AG08395 (cell line): ENCODE measurements around the gene GLYATL1B.
"Not testable (repeated sequence)": the region's sequence is repeated elsewhere in the genome, so short reads cannot be mapped to it uniquely, and the experiment has no call there.

Experiments
- DNase-seq: peaks from one replicate; pipeline ENCODE4 v3.0.0; 2012; ENCODE audit warnings: mixed read lengths, low spot score

Gene GLYATL1B

GRCh38 chr11:59095972-59096575 is 10.0 kb downstream of the GLYATL1B start:
- not testable (repeated sequence) for DNase-seq

- DNase-seq, result peak; percentile 39
Observed at GRCh38 chr11:59097113-59097708, 11.1 kb downstream of the GLYATL1B start.

- not testable (repeated sequence) for DNase-seq
Observed at GRCh38 chr11:59097938-59098337, 11.8 kb downstream of the GLYATL1B start.

- peak; percentile 46 for DNase-seq
Observed at GRCh38 chr11:59102259-59102765, 16.2 kb downstream of the GLYATL1B start.

- peak; percentile 90 for DNase-seq
Observed at GRCh38 chr11:59106363-59107336, 20.5 kb downstream of the GLYATL1B start, which contains the start of gene FAM111B. TSS of gene FAM111B (plus strand) at chr11:59107237. CDS start at chr11:59109626, 2,389 bp downstream.

GRCh38 chr11:59107721-59108120 is 21.6 kb downstream of the GLYATL1B start:
- not testable (repeated sequence) for DNase-seq

- no peak for DNase-seq
Observed at GRCh38 chr11:59112494-59112893, 26.4 kb downstream of the GLYATL1B start.

GRCh38 chr11:59114344-59114743 is 28.2 kb downstream of the GLYATL1B start:
- no peak for DNase-seq

- no peak for DNase-seq
Observed at GRCh38 chr11:59115553-59115952, 29.4 kb downstream of the GLYATL1B start.

- DNase-seq, result no peak
Observed at GRCh38 chr11:59117774-59118173, 31.7 kb downstream of the GLYATL1B start.

- DNase-seq, result no peak
Observed at GRCh38 chr11:59119826-59120225, 33.7 kb downstream of the GLYATL1B start.

- DNase-seq, result peak; percentile 90
Observed at GRCh38 chr11:59135648-59136461, 49.7 kb downstream of the GLYATL1B start.

- DNase-seq, result not testable (repeated sequence)
Observed at GRCh38 chr11:59136551-59136950, 50.4 kb downstream of the GLYATL1B start.

- no peak for DNase-seq
Observed at GRCh38 chr11:59137190-59137589, 51.1 kb downstream of the GLYATL1B start.

- no peak for DNase-seq
Observed at GRCh38 chr11:59138643-59139042, 52.5 kb downstream of the GLYATL1B start.

- DNase-seq, result no peak
Observed at GRCh38 chr11:59141191-59141590, 55.1 kb downstream of the GLYATL1B start.

GRCh38 chr11:59141673-59142460 is 55.8 kb downstream of the GLYATL1B start:
- peak; percentile 67 for DNase-seq

GRCh38 chr11:59142530-59143507 is 56.7 kb downstream of the GLYATL1B start, which contains the start of gene FAM111A:
TSS of gene FAM111A (plus strand) at chr11:59142856. CDS start at chr11:59148873, 6,017 bp downstream.
- peak; percentile 90 for DNase-seq

- DNase-seq, result no peak
Observed at GRCh38 chr11:59144096-59144495, 58.0 kb downstream of the GLYATL1B start.
